Coronary artery (tissue), 2 donors: ENCODE measurements around the gene RFTN2.

ENCODE experiments used
- DNase-seq: peaks from one replicate; pipeline ENCODE4 v3.0.0-alpha.2; 2017; ENCODE audit warnings: low spot score
- H3K27ac ChIP-seq, 2 donors: fragments of 200-600 bp; sonication (generic); one replicate each; pipeline ENCODE4 v1.5.1; 2016 to 2019
- H3K4me3 ChIP-seq: fragments of 200-600 bp; sonication (generic); 2 replicates; pipeline ENCODE4 v1.5.1; 2016; ENCODE audit warnings: mild to moderate bottlenecking, moderate library complexity
- TF ChIP-seq, protein P1 (sequence below): fragments of 200-600 bp; sonication (generic); IDR thresholded peaks from one replicate; pipeline ENCODE4 v1.5.1; 2019; ENCODE audit warnings: antibody characterized with exemption

Gene RFTN2

DNA sequence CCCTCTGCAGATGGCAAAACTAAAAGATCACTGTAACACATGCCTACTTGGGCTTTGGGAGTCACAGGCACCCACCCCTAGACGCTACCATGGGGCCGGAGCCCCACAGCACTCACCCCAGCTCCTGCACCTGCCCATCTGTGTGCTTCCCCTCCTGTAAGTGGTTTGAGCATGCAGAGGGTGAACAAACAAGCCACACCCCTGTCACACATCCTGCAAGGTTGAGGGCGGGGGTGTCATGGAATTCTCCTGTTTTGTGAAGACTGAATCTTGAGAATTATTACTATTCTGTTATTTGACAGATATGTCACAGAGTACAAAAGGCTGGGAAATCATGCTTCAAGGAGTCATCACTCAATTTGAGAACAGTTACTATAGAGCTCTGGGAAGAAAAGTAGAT lies 60.9 kb downstream of the RFTN2 start:
- Histone ChIP-seq H3K27ac (no peak overlapping the region), H3K4me3 (no peak overlapping the region)
- DNase-seq, result no peak
- TF ChIP-seq, protein P1, sequence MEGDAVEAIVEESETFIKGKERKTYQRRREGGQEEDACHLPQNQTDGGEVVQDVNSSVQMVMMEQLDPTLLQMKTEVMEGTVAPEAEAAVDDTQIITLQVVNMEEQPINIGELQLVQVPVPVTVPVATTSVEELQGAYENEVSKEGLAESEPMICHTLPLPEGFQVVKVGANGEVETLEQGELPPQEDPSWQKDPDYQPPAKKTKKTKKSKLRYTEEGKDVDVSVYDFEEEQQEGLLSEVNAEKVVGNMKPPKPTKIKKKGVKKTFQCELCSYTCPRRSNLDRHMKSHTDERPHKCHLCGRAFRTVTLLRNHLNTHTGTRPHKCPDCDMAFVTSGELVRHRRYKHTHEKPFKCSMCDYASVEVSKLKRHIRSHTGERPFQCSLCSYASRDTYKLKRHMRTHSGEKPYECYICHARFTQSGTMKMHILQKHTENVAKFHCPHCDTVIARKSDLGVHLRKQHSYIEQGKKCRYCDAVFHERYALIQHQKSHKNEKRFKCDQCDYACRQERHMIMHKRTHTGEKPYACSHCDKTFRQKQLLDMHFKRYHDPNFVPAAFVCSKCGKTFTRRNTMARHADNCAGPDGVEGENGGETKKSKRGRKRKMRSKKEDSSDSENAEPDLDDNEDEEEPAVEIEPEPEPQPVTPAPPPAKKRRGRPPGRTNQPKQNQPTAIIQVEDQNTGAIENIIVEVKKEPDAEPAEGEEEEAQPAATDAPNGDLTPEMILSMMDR, result no peak

DNA sequence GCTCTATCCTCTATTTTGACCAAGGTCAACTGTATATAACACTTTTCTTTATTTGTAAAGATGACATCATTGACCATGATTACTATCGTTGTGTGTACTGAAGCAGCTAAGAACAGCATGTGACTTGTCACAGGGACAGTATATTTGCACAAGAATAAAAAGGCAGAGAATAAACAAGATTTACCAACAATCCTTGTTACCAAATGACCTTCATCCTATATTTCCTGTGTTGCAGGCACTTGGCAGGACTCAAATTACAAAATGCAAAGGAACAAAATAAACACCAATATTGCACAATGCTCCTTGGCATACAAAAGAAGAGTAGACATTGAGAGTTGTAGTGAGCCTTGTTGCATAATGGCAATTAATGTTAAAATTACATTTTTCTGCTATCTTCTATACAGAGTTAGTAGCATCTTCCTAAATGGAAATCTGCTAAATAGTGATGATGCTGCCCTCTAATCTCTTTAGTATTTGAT lies 61.8 kb downstream of the RFTN2 start:
- H3K4me3 ChIP-seq, result no peak overlapping the region
- TF ChIP-seq, protein P1, result no peak
- no peak for DNase-seq
- H3K27ac ChIP-seq, result no peak overlapping the region

DNA sequence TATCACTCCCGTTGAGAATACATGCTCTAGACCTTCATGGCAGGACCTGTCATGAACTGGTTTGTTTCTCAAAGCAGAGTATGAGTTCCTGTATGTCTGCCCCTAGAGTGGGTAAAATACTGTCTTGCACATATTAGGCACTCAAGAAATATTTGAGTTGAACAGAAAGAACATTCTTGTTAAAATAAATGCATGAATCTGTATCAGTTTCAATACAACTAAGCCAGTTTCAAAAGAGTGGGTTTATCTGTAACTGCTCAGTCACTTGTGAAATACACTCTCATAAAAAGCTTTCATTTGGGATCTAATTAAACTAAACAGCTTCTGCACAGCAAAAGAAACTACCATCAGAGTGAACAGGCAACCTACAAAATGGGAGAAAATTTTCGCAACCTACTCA lies 69.2 kb downstream of the RFTN2 start:
- TF ChIP-seq, protein P1, result no peak

DNA sequence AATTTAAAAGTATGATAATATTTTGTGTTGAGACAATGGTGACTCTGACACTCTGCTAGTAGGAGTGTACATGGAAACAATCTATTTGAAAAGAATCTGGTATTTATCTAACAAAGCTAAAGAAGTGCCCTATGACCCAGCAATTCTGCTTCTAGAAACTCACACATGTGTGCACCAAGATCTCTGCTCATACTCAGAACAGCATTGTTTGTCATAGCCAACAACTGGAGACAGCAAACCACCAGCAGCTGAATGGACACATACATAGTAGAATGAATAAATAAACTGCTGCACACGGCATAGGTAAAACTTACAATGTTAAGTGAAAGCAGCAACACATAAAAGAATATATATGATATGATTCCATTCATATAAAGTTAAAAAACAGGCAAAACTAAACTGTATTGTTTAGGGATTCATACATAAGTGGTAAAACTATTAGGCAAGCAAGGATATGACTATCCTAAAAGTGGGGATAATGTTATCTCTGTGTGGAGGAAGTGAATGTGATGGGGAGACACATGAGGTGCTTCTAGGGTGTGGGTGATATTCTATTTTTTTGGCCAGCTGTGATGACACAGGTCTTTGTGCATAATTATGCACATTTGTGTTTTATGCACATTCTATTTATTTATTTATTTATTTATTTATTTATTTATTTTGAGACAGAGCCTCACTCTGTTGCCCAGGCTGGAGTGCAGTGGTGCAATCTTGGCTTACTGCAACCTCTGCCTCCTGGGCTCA lies 71.1 kb downstream of the RFTN2 start:
- no peak for DNase-seq
- TF ChIP-seq, protein P1, result no peak
- no peak overlapping the region for H3K27ac ChIP-seq
- H3K4me3 ChIP-seq, result no peak overlapping the region

More for the DNA sequence above, 69.2 kb downstream of the RFTN2 start:
- no peak overlapping the region for H3K4me3 ChIP-seq
- H3K27ac ChIP-seq, result no peak overlapping the region
- no peak for DNase-seq

DNA sequence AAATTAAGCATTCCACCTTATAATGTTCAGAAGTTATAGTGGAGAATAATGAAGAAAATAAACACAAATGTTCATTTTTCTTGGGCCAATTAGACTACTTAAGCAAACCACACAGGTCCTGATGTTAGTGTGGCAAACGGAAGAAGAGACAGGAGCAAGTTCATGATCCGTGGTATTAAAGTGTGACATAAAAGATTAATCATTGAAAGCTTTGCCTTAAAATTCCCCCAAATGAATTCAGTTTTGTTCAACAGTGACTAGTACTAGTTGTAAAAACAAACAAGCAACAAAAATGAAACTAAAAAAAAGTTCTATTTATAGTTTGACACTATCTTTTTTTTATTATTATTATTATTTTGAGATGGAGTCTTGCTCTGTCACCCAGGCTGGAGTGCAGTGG lies 73.7 kb downstream of the RFTN2 start:
- H3K4me3 ChIP-seq, result no peak overlapping the region
- TF ChIP-seq, protein P1, result no peak
- no peak for DNase-seq
- H3K27ac ChIP-seq, result no peak overlapping the region

DNA sequence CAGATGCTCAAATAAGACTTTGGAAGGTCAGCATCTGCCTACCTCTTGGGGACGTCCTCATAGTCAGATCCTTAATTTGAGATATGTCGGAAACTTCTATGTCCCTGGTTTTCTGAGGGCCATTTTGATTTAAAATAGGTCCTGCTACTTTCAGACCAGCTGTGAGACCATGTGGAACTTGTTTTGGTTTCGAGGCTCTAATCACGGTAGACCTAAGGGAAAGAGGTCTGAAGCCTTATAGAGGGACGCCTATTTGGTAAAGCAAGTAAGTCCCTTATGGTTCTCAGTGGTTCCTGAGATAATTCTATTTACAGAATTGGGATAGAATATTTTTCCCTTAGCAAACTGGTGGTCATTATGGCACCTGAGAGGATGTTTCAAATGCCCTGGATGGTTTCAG lies 75.1 kb downstream of the RFTN2 start:
- H3K27ac ChIP-seq, result no peak overlapping the region
- no peak overlapping the region for H3K4me3 ChIP-seq
- TF ChIP-seq, protein P1, result no peak
- no peak for DNase-seq

DNA sequence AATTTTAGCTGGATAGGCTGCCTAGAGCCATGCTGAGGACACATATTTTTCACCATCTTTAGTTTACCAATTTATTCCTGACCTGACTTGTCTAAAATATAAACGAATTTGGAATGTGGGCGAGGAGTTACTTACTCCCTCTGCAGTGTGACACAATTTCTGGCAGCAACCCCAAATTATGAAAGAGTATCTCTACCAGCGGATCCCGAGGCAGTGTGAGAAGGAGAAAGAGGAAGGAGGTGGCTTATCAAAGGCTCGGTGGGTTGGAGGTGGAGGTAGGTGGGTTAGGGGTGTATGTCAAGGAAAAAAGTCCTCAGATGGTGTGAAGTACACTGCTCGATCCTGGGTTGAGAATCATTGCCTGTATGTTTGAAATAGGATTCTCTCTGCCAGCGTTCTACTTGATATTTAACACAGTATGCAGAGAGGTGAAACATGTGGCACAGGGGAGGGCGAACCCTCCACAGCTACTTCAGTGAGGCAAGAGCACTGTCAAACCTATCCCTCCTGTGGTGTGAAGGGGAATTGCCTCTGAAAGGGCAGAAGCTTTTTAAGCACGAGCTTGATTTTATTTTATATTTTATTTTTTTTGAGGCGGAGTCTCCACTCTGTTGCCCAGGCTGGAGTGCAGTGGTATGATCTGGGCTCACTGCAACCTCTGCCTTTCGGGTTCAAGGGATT lies 76.0 kb downstream of the RFTN2 start:
- no peak overlapping the region for H3K4me3 ChIP-seq
- no peak overlapping the region for H3K27ac ChIP-seq
- no peak for DNase-seq
- TF ChIP-seq, protein P1, result no peak
